HG03066 (cell line): ENCODE results near the gene ASAP3.

Experiments
- ATAC-seq: cut with Tn5 transposase; IDR thresholded peaks from one replicate; pipeline ENCODE4 v1.9.1; 2021; ENCODE audit warnings: low read depth; ENCODE audit not compliant: unreplicated experiment

ASAP3 gene

GRCh38 chr1:23483321-23484252 lies at the start of gene ASAP3:
TSS of gene ASAP3 (minus strand) at chr1:23484179. CDS start at chr1:23484133, 46 bp downstream.
- peak; percentile 27 for ATAC-seq

- no peak for ATAC-seq
These were observed 49.5 kb upstream of the ASAP3 start for GRCh38 chr1:23533246-23534023.

GRCh38 chr1:23531562-23532094 lies 47.6 kb upstream of the ASAP3 start:
- no peak for ATAC-seq

- ATAC-seq, result peak; percentile 44
These were observed 47.0 kb upstream of the ASAP3 start, which contains the start of gene E2F2 for GRCh38 chr1:23530747-23531561. TSS of gene E2F2 (minus strand) at chr1:23531233. CDS start at chr1:23530793, 440 bp downstream.

GRCh38 chr1:23530087-23530746 lies 46.2 kb upstream of the ASAP3 start:
- no peak for ATAC-seq

- ATAC-seq, result no peak
These were observed 45.4 kb upstream of the ASAP3 start for GRCh38 chr1:23529146-23530086.

GRCh38 chr1:23528250-23528978 lies 44.4 kb upstream of the ASAP3 start:
- peak; percentile 59 for ATAC-seq

GRCh38 chr1:23527900-23528249 lies 43.9 kb upstream of the ASAP3 start:
- ATAC-seq, result no peak

GRCh38 chr1:23527366-23527765 lies 43.4 kb upstream of the ASAP3 start:
- ATAC-seq, result no peak

- no peak for ATAC-seq
These were observed 42.5 kb upstream of the ASAP3 start for GRCh38 chr1:23526329-23527041.

GRCh38 chr1:23525558-23526250 lies 41.7 kb upstream of the ASAP3 start:
- no peak for ATAC-seq

- ATAC-seq, result no peak
These were observed 40.9 kb upstream of the ASAP3 start for GRCh38 chr1:23524716-23525401.

GRCh38 chr1:23524163-23524562 lies 40.2 kb upstream of the ASAP3 start:
- ATAC-seq, result no peak

- no peak for ATAC-seq
These were observed 38.4 kb upstream of the ASAP3 start for GRCh38 chr1:23522244-23522982.

- no peak for ATAC-seq
These were observed 37.6 kb upstream of the ASAP3 start for GRCh38 chr1:23521588-23521987.

- no peak for ATAC-seq
These were observed 33.6 kb upstream of the ASAP3 start for GRCh38 chr1:23517581-23517980.
